Measurements from ENCODE around the gene TYMS.

- no peak for TF ChIP-seq PATZ1 (CRISPR knock-in tag; IDR thresholded peaks at IDR 0.05; ENCODE audit: borderline replicate concordance)
- no peak for TF ChIP-seq CREB5 (CRISPR knock-in tag; IDR thresholded peaks at IDR 0.05; ENCODE audit: low read depth)
- no peak for TF ChIP-seq ZC3H10 (CRISPR knock-in tag; IDR thresholded peaks at IDR 0.05)
- no peak for TF ChIP-seq CSRNP3 (CRISPR knock-in tag; IDR thresholded peaks at IDR 0.05)
- no peak for TF ChIP-seq ZNF565 (CRISPR knock-in tag; conservative IDR thresholded peaks at IDR 0.05; ENCODE audit: low read depth)
- no peak for TF ChIP-seq POU6F1 (CRISPR knock-in tag; IDR thresholded peaks at IDR 0.05; ENCODE audit: borderline replicate concordance, low read depth)
- no peak for TF ChIP-seq ZFP3 (CRISPR knock-in tag; IDR thresholded peaks at IDR 0.05)
- no peak for TF ChIP-seq ZFP30 (CRISPR knock-in tag; IDR thresholded peaks at IDR 0.05)
- TF ChIP-seq ISL1 (CRISPR knock-in tag; IDR thresholded peaks at IDR 0.05) = no peak
Measured at GRCh38 chr18:666177-666576, 8.7 kb downstream of the TYMS start.
